ENCODE data around the gene RAI14.

RAI14 gene

DNA sequence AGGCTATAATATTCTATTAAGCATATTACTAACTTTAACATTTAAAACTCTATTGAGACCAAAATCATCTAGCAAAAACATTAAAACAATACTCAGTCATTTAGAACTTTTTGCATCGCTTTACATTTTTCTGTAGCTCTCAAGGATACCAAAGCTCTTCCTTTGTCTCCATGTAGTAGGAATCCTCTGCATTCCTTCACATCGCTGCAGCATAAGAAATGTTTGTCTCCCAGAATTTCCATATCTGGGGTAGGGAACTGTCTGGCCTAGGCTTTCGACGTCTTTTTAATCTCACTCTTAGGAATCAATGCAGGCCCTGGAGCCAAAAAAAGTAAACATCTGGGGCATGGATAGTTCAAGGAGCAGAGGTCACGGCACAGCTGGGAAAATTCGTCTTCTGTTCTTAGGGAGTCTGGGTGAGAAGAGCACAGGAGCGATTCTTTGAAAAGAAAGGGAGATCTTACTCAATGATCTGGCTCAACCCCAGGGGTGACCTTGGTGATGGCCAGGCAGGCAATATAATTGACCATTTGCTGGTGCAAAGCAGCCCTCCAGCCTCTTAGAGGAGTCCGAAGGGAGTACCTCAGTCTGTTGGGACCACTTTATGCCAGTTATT lies 23.2 kb upstream of the RAI14 start:
- TF ChIP-seq CTCF (IDR thresholded peaks at IDR 0.05; ENCODE audit: control extremely low read depth, extremely low read depth, low read depth, missing control alignments), result no peak
- POLR2A ChIA-PET, result no interaction called here
- no peak for DNase-seq (ENCODE audit: extremely low spot score)
- CTCF ChIA-PET, result no interaction called here

DNA sequence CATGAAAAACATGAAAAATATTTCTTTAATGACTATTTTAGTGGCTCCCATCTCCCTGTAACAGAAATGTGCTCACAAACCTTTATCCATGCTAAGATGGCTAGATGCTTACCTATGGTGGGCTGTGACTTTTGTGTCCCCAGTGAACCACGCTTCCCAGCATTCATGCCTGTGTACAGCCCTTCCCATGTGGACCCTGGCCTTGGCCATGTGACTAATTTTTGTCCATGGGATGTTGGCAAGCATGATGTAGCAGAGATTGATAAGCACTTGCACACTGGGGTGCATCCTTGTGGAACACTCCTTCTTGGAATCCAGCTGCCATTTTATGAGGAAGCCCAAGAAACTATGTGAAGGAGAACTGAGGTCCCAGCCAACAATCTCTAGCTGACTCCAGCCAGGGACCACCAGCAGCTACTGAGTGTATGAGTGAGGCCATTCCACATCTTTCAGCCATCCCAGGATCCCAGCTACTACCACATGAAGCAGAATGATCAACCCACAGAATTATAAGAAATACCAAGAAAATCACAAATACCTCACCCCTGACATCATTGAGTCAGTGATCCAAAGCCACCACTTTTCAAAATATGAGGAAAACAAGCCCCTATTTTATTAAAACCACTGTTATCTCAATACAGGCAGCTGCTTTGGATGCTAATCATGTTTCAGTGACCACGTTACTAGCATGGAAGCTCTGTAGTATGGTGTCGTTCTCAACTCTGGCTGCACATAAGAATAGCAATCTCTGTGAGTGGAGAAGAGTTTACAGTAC lies 16.1 kb upstream of the RAI14 start:
- no peak for DNase-seq (ENCODE audit: extremely low spot score)
- TF ChIP-seq CTCF (IDR thresholded peaks at IDR 0.05; ENCODE audit: control extremely low read depth, extremely low read depth, low read depth, missing control alignments), result no peak
- POLR2A ChIA-PET, result no interaction called here
- CTCF ChIA-PET, result interaction anchor here (1.2 to 1.7 kb wide), 3 partner anchors 12 to 15 kb away, joined by 3 to 6 read pairs (median 5); no protein-coding TSS in a partner anchor

GRCh38 chr5:34648039-34648839 lies 7.9 kb upstream of the RAI14 start:
- no peak for DNase-seq (ENCODE audit: extremely low spot score)
- CTCF ChIA-PET, result no interaction called here
- POLR2A ChIA-PET, result no interaction called here
- no peak for TF ChIP-seq CTCF (IDR thresholded peaks at IDR 0.05; ENCODE audit: control extremely low read depth, extremely low read depth, low read depth, missing control alignments)

- no peak for DNase-seq (ENCODE audit: extremely low spot score)
- CTCF ChIA-PET, result no interaction called here
- POLR2A ChIA-PET, result no interaction called here
Observed at GRCh38 chr5:34648840-34649158, 7.3 kb upstream of the RAI14 start.

GRCh38 chr5:34651791-34652190 lies 4.3 kb upstream of the RAI14 start:
- CTCF ChIA-PET, result interaction anchor here (0.9 to 1.3 kb wide), 2 partner anchors 12 to 352 kb away, joined by 3 to 6 read pairs; no protein-coding TSS in a partner anchor
- POLR2A ChIA-PET, result no interaction called here
- no peak for TF ChIP-seq CTCF (IDR thresholded peaks at IDR 0.05; ENCODE audit: control extremely low read depth, extremely low read depth, low read depth, missing control alignments)
- DNase-seq (ENCODE audit: extremely low spot score), result no peak

More at GRCh38 chr5:34648840-34649158, 7.3 kb upstream of the RAI14 start:
- no peak for TF ChIP-seq CTCF (IDR thresholded peaks at IDR 0.05; ENCODE audit: control extremely low read depth, extremely low read depth, low read depth, missing control alignments)

- no peak for TF ChIP-seq CTCF (IDR thresholded peaks at IDR 0.05; ENCODE audit: control extremely low read depth, extremely low read depth, low read depth, missing control alignments)
- POLR2A ChIA-PET, result no interaction called here
- CTCF ChIA-PET, result interaction anchor here (0.9 to 1.3 kb wide), 2 partner anchors 13 to 351 kb away, joined by 3 to 6 read pairs; no protein-coding TSS in a partner anchor
- DNase-seq (ENCODE audit: extremely low spot score), result no peak
Observed at GRCh38 chr5:34652466-34652865, 3.7 kb upstream of the RAI14 start.

Data from GM10248 (cell line).